A549 (cell line): ENCODE data around the gene ABCB11. TPM values are rescaled to one million over a fixed set of nuclear protein-coding genes. Genes with fewer than 3 reads are reported as not detected.

Experiments
- ATAC-seq, 2 experiments: fragments of 200-7000 bp in 1 of 2; fragments of >200 bp in 1 of 2; cut with Nextera tagmentation in 1 of 2; cut with Tn5 transposase in 1 of 2; 3 replicates each; pipeline versions ENCODE4 v1.8.0 to v1.9.1; 2018 to 2020; ENCODE audit warnings: mild to moderate bottlenecking in 1 of 2, moderate library complexity in 1 of 2
- CTCF ChIA-PET: fragments of 300-600 bp; sonication (Branson Sonifier 250); formaldehyde crosslinking; extraction: SDS; loops from one replicate; lab custom pipeline; 2021; ENCODE audit warnings: antibody characterized with exemption, inconsistent platforms; lab: Yijun Ruan, JAX
- POLR2A ChIA-PET: fragments of 350-600 bp; formaldehyde crosslinking; extraction: SDS; loops from one replicate; lab custom pipeline; 2021; ENCODE audit warnings: antibody characterized with exemption, inconsistent platforms; lab: Yijun Ruan, JAX
- DNase-seq, 2 experiments: peaks; one replicate each; pipeline versions ENCODE4 v3.0.0 to v3.0.0-alpha.2; 2011 to 2016; ENCODE audit warnings: low read depth in 1 of 2, low spot score in 1 of 2
- FAIRE-seq: peaks from 2 replicates; lab custom pipeline; 2011; peaks lifted over from hg19 to GRCh38; lab: Jason Lieb, UNC
- H3K27ac ChIP-seq, 2 experiments: fragments of >200 bp; sonication (Bioruptor Twin); formaldehyde crosslinking; 3 replicates each; pipeline ENCODE4 v1.5.1; 2016 to 2017
- H3K4me1 ChIP-seq: fragments of >200 bp; sonication (Bioruptor Twin); formaldehyde crosslinking; 3 replicates; pipeline ENCODE4 v1.6.1; 2016
- H3K4me2 ChIP-seq: fragments of >200 bp; sonication (Bioruptor Twin); formaldehyde crosslinking; 3 replicates; pipeline ENCODE4 v1.6.1; 2016
- H3K4me3 ChIP-seq: fragments of >200 bp; sonication (Bioruptor Twin); formaldehyde crosslinking; 3 replicates; pipeline ENCODE4 v1.5.1; 2016
- H3K9me3 ChIP-seq: fragments of >200 bp; sonication (Bioruptor Twin); formaldehyde crosslinking; 3 replicates; pipeline ENCODE4 v1.6.1; 2016
- CBX8 ChIP-seq: fragments of 200-600 bp; sonication (generic); IDR thresholded peaks from 2 replicates; pipeline ENCODE4 v1.6.1; 2016
- CEBPB ChIP-seq, 2 experiments: fragments of >200 bp in 1 of 2; sonication (Bioruptor Twin) in 1 of 2; formaldehyde crosslinking in 1 of 2; IDR thresholded peaks; 2 replicates each; pipeline ENCODE4 v1.6.1; 2012 to 2016
- CHD2 ChIP-seq: fragments of 150-350 bp; IDR thresholded peaks from 2 replicates; pipeline ENCODE4 v1.6.1; 2014; ENCODE audit warnings: low read length; ENCODE audit not compliant: partially characterized antibody
- CTCF ChIP-seq: fragments of >200 bp; sonication (Bioruptor Twin); formaldehyde crosslinking; IDR thresholded peaks from 3 replicates; pipeline ENCODE4 v1.5.1; 2016
- EHF ChIP-seq: fragments of 250-450 bp; sonication (Bioruptor Pico); IDR thresholded peaks from 2 replicates; pipeline ENCODE4 v1.5.0; 2020; ENCODE audit warnings: mild to moderate bottlenecking
- EP300 ChIP-seq, 2 experiments: fragments of >200 bp; sonication (Bioruptor Twin); formaldehyde crosslinking; IDR thresholded peaks; 2 replicates in 1 of 2; 3 replicates in 1 of 2; pipeline ENCODE4 v1.6.1; 2016 to 2017
- ESRRA ChIP-seq: fragments of 150-350 bp; IDR thresholded peaks from 2 replicates; pipeline ENCODE4 v1.6.1; 2014; ENCODE audit warnings: mild to moderate bottlenecking, low read length, borderline replicate concordance
- FOSL2 ChIP-seq, 2 experiments: fragments of 450-650 bp in 1 of 2; fragments of >200 bp in 1 of 2; sonication (Bioruptor Twin) in 1 of 2; formaldehyde crosslinking; IDR thresholded peaks; 2 replicates each; pipeline versions ENCODE4 v1.5.0 to v1.6.1; 2016 to 2020; ENCODE audit warnings: mild to moderate bottlenecking in 1 of 2, moderate library complexity in 1 of 2
- FOXS1 ChIP-seq: fragments of 250-450 bp; sonication (Bioruptor Pico); IDR thresholded peaks from 2 replicates; pipeline ENCODE4 v1.5.0; 2020; ENCODE audit warnings: mild to moderate bottlenecking, moderate library complexity
- GATA3 ChIP-seq: IDR thresholded peaks from 2 replicates; pipeline ENCODE4 v1.6.1; 2012; ENCODE audit warnings: borderline replicate concordance
- HES2 ChIP-seq: fragments of >200 bp; sonication (Bioruptor Twin); formaldehyde crosslinking; IDR thresholded peaks from 2 replicates; pipeline ENCODE4 v1.6.1; 2016
- HMGXB4 ChIP-seq: fragments of 250-450 bp; sonication (Bioruptor Pico); IDR thresholded peaks from 2 replicates; pipeline ENCODE4 v1.5.0; 2021; ENCODE audit warnings: mild to moderate bottlenecking, moderate library complexity, borderline replicate concordance
- HOXA7 ChIP-seq: fragments of 250-450 bp; sonication (Bioruptor Pico); IDR thresholded peaks from 2 replicates; pipeline ENCODE4 v1.5.0; 2020; ENCODE audit warnings: mild to moderate bottlenecking, moderate library complexity
- HOXB13 ChIP-seq: fragments of 250-450 bp; sonication (Bioruptor Pico); IDR thresholded peaks from 2 replicates; pipeline ENCODE4 v1.5.0; 2020; ENCODE audit warnings: low read depth, mild to moderate bottlenecking, moderate library complexity
- JUN ChIP-seq, 2 experiments: fragments of >200 bp; sonication (Bioruptor Twin); formaldehyde crosslinking; IDR thresholded peaks; 2 replicates in 1 of 2; 3 replicates in 1 of 2; pipeline ENCODE4 v1.6.1; 2016 to 2017
- MAFK ChIP-seq: fragments of 450-650 bp; IDR thresholded peaks from 2 replicates; pipeline ENCODE4 v1.6.1; 2014; ENCODE audit not compliant: partially characterized antibody
- MAX ChIP-seq: IDR thresholded peaks from 2 replicates; pipeline ENCODE4 v1.6.1; 2012
- MAZ ChIP-seq: fragments of 150-350 bp; IDR thresholded peaks from 2 replicates; pipeline ENCODE4 v1.6.1; 2014; ENCODE audit warnings: antibody characterized with exemption, low read depth, low read length, borderline replicate concordance
- NFE2L2 ChIP-seq: fragments of 150-350 bp; conservative IDR thresholded peaks from 2 replicates; pipeline ENCODE4 v1.6.1; 2014; ENCODE audit warnings: low read length
- POLR2A ChIP-seq: IDR thresholded peaks from 2 replicates; pipeline ENCODE4 v1.6.1; 2012; ENCODE audit warnings: mild to moderate bottlenecking, low read length
- SREBF2 ChIP-seq: fragments of 450-650 bp; IDR thresholded peaks from 2 replicates; pipeline ENCODE4 v1.6.1; 2014; ENCODE audit warnings: mild to moderate bottlenecking, moderate library complexity
- TP53 ChIP-seq: fragments of 250-450 bp; sonication (Bioruptor Pico); IDR thresholded peaks from 2 replicates; pipeline ENCODE4 v1.5.0; 2021; ENCODE audit warnings: mild to moderate bottlenecking, moderate library complexity
- ZC3H11A ChIP-seq: fragments of 450-650 bp; IDR thresholded peaks from 2 replicates; pipeline ENCODE4 v1.6.1; 2014; ENCODE audit warnings: antibody characterized with exemption, mild to moderate bottlenecking
- ZNF302 ChIP-seq: fragments of 250-450 bp; sonication (Bioruptor Pico); IDR thresholded peaks from 2 replicates; pipeline ENCODE4 v1.9.0; 2021; ENCODE audit warnings: inconsistent platforms, mild to moderate bottlenecking, moderate library complexity
- WGBS: methylation state at CpG from one replicate; pipeline ENCODE4 v1.1.6; 2017; ENCODE audit errors: missing lambda C conversion rate; 5-methylcytosine and 5-hydroxymethylcytosine counted together
- polyA minus RNA-seq: library from RNA; depleted of rRNA, polyadenylated mRNA; stranded (reverse); fragments of >200 nt; gene quantifications from 2 replicates; pipeline ENCODE4 v1.2.3, GENCODE V29; 2011; rRNA and poly(A)+ RNA removed
- polyA plus RNA-seq, 4 experiments: library from polyadenylated mRNA; depleted of rRNA in 3 of 4; stranded (reverse); fragments of >200 nt; fragmentation: RNase III in 1 of 4; extraction: RNeasy Plus Mini Kit Qiagen cat#74134 plus additional on column Dnase treatment in 1 of 4; gene quantifications; 2 replicates in 3 of 4; 3 replicates in 1 of 4; pipeline ENCODE4 v1.2.3, GENCODE V29; 2011 to 2017

ABCB11 gene
- polyA plus RNA-seq (2011; rRNA removed) (0.01 TPM in 1 of 2 replicates, not detected in the other), polyA plus RNA-seq (2017; fragmentation: RNase III; extraction: RNeasy Plus Mini Kit Qiagen cat#74134 plus additional on column Dnase treatment) (0.01 to 0.03 TPM in 2 of 3 replicates, not detected in the other), polyA minus RNA-seq (not detected in 2 replicates)
- polyA plus RNA-seq (2012; cell fraction: cytosol; rRNA removed) = not detected in 2 replicates
- polyA plus RNA-seq (2012; cell fraction: nucleus; rRNA removed) = not detected in 2 replicates

- Histone ChIP-seq H3K4me3 (no peak within 1 kb of the TSS), H3K9me3 (no peaks in the 10 kb centered on the region), H3K4me1 (0 out of 3 replicates have a peak, but pooled peaks cover 6% of the 10 kb centered on the region), H3K27ac (no peak within 1 kb of the TSS), H3K4me2 (no peak within 1 kb of the TSS)
- TF ChIP-seq CTCF (no peak), ZNF302 (CRISPR knock-in tag) (no peak)
- no peak for DNase-seq
- POLR2A ChIA-PET = no interaction called here
- no peak for ATAC-seq
- CTCF ChIA-PET = interaction anchor here (1.4 to 1.5 kb wide), 2 partner anchors 10 to 79 kb away, joined by 4 read pairs; no protein-coding TSS in a partner anchor
- FAIRE-seq = no peak
- 48% methylated on average over 3 of the region's 3 CpGs for WGBS
These were observed at the start of gene ABCB11 for GRCh38 chr2:169031202-169031601. TSS of gene ABCB11 (minus strand) at chr2:169031324. CDS start at chr2:169018125, 13,199 bp downstream.

GRCh38 chr2:169080250-169081069 lies 49.3 kb upstream of the ABCB11 start:
- DNase-seq (no peak), FAIRE-seq (no peak), ATAC-seq (no peak)
- POLR2A ChIA-PET = no interaction called here
- CTCF ChIA-PET = no interaction called here
- Histone ChIP-seq H3K4me3 (no peak overlapping the region), H3K4me2 (no peak overlapping the region), H3K9me3 (peaks cover 4% of the 10 kb centered on the region; the same call in 1 of the 3 replicates), H3K27ac (no peak overlapping the region), H3K4me1 (no peaks in the 10 kb centered on the region)
- 49% methylated on average over 2 of the region's 2 CpGs for WGBS
- TF ChIP-seq HOXA7 (CRISPR knock-in tag) = no peak
- no peak for TF ChIP-seq SREBF2
- no peak for TF ChIP-seq HMGXB4
- no peak for TF ChIP-seq MAZ
- no peak for TF ChIP-seq EHF
- TF ChIP-seq MAFK = no peak
- TF ChIP-seq CBX8 = no peak
- no peak for TF ChIP-seq NFE2L2
- no peak for TF ChIP-seq EP300 (IDR thresholded peaks at IDR 0.05)
- no peak for TF ChIP-seq CHD2
- TF ChIP-seq JUN (IDR thresholded peaks at IDR 0.05) = no peak
- TF ChIP-seq HES2 = no peak
- TF ChIP-seq ZC3H11A = no peak
- no peak for TF ChIP-seq ESRRA
- no peak for TF ChIP-seq POLR2A
- TF ChIP-seq HOXB13 (CRISPR knock-in tag) = no peak
- no peak for TF ChIP-seq FOXS1 (CRISPR knock-in tag)

GRCh38 chr2:169077674-169078240 lies 46.6 kb upstream of the ABCB11 start:
- ATAC-seq (no peak), FAIRE-seq (no peak), DNase-seq (no peak)
- H3K4me3 ChIP-seq = no peak overlapping the region
- TF ChIP-seq TP53 (no peak), FOSL2 (IDR thresholded peaks at IDR 0.05) (no peak), FOSL2 (CRISPR knock-in tag; IDR thresholded peaks at IDR 0.05) (no peak), SREBF2 (no peak), ESRRA (no peak), CTCF (no peak), CEBPB (IDR thresholded peaks at IDR 0.05) (no peak), GATA3 (no peak), MAX (no peak)
- H3K9me3 ChIP-seq = no peaks in the 10 kb centered on the region
- no peak overlapping the region for H3K4me2 ChIP-seq
- POLR2A ChIA-PET = no interaction called here
- WGBS = 0% methylated on average over 2 of the region's 2 CpGs
- H3K4me1 ChIP-seq = no peaks in the 10 kb centered on the region
- CTCF ChIA-PET = interaction anchor here (1.6 kb wide), 1 partner anchor 15 kb away, joined by 3 read pairs; no protein-coding TSS in a partner anchor
- no peak overlapping the region for H3K27ac ChIP-seq
